Right lobe of liver (tissue), 4 donors: ENCODE results near the gene SLMAP.

Experiments used
- POLR2A ChIP-seq: fragments of 450-650 bp; IDR thresholded peaks from one replicate; pipeline ENCODE4 v1.6.1; 2017; ENCODE audit warnings: antibody characterized with exemption, mild to moderate bottlenecking
- TF ChIP-seq, protein P1 (sequence below), 4 donors: fragments of 200-600 bp in 3 of 4; fragments of 450-650 bp in 1 of 4; IDR thresholded peaks; one replicate each; pipeline versions ENCODE4 v1.5.1 to v1.8.0; 2016 to 2022; ENCODE audit warnings: antibody characterized with exemption in 4 of 4, mild to moderate bottlenecking in 2 of 4
- donor health status: DM: no; HTN: no; CAD: no.
- donor health status: DM: no; HTN: no; CAD: no.
- donor health status: DM: no; HTN: yes; CAD: no.

DNA sequence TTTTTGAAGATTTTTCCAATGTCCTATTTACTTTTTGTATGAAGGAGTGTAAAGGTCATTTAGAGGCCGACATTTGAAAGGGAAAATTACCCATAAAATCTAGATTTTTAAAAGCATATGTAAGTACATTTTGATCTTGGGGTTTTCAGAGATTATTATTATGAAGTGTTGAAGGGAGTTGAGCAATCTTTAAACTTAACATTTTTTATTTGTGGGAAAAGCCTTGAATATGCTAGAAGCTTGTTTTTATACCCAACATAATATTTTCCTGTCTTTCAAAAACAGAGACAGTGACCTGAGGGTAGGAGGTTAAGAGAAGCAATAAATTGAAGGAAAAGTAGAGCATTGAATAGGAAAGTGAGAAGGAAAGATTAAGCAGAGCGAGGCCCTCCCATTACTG is 85.7 kb downstream of the SLMAP start:
- TF ChIP-seq POLR2A = no peak
- TF ChIP-seq, protein P1, sequence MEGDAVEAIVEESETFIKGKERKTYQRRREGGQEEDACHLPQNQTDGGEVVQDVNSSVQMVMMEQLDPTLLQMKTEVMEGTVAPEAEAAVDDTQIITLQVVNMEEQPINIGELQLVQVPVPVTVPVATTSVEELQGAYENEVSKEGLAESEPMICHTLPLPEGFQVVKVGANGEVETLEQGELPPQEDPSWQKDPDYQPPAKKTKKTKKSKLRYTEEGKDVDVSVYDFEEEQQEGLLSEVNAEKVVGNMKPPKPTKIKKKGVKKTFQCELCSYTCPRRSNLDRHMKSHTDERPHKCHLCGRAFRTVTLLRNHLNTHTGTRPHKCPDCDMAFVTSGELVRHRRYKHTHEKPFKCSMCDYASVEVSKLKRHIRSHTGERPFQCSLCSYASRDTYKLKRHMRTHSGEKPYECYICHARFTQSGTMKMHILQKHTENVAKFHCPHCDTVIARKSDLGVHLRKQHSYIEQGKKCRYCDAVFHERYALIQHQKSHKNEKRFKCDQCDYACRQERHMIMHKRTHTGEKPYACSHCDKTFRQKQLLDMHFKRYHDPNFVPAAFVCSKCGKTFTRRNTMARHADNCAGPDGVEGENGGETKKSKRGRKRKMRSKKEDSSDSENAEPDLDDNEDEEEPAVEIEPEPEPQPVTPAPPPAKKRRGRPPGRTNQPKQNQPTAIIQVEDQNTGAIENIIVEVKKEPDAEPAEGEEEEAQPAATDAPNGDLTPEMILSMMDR (IDR thresholded peaks at IDR 0.05) = no peak
